ENCODE measurements around the gene APOA1.

Gene APOA1

DNA sequence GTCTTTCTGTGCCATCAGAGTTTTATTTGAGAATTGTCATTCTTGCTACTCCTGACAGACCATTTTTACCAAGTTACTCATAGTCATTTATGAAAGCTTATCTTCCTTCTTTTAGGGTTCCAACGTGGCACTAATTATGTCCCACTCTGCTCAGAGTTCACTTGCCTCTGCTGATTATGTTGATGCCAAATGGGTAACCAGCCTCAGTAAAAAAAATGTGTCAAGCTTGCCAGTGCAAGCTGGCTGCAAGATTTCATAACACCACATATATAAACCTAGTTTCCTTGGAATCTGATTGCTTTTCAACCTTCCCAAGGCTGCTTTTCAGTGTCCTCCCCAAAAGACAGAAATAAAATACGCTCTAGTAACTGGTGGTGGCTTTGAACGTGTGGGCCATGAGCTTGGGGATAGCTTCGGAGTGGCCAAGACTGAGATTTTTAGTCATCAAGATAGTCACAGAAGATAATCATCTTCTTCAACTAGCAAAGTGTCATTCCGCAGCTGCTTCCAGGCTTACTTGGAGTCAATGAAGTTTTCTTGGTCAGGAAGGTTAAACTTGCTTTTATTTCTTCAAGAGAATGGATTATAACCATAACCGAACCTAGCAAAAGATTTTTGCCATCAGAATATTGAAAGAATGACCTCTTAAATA, 29.5 kb upstream of the APOA1 start:
- H3K79me2 ChIP-seq (ENCODE audit: insufficient read depth, low read length) = no peaks in the 10 kb centered on the region
- H3K9ac ChIP-seq (ENCODE audit: low read depth, low read length) = no peak overlapping the region
- H3K4me3 ChIP-seq (ENCODE audit: low read depth in 1 of 2, low read length in 2 of 2) = no peak overlapping the region
- H3K9me3 ChIP-seq (ENCODE audit: insufficient read depth, low read length, severe bottlenecking) = no peaks in the 10 kb centered on the region
- peaks cover 67% of the 10 kb centered on the region for H3K36me3 ChIP-seq (ENCODE audit: insufficient read depth, low read length)
- H3K4me1 ChIP-seq (ENCODE audit: insufficient read depth, low read length) = no peaks in the 10 kb centered on the region
- DNase-seq (no peak), ATAC-seq (ENCODE audit: insufficient read depth, low read depth) (no peak)
- no peaks in the 10 kb centered on the region for H4K20me1 ChIP-seq (ENCODE audit: insufficient read depth, low read length)
- H2AFZ ChIP-seq (ENCODE audit: low read depth, low read length) = no peak overlapping the region
- H3K27me3 ChIP-seq (ENCODE audit: insufficient read depth, low read length, poor library complexity) = no peaks in the 10 kb centered on the region
- H3K27ac ChIP-seq (ENCODE audit: low read length) = no peak overlapping the region
- TF ChIP-seq, protein P1, sequence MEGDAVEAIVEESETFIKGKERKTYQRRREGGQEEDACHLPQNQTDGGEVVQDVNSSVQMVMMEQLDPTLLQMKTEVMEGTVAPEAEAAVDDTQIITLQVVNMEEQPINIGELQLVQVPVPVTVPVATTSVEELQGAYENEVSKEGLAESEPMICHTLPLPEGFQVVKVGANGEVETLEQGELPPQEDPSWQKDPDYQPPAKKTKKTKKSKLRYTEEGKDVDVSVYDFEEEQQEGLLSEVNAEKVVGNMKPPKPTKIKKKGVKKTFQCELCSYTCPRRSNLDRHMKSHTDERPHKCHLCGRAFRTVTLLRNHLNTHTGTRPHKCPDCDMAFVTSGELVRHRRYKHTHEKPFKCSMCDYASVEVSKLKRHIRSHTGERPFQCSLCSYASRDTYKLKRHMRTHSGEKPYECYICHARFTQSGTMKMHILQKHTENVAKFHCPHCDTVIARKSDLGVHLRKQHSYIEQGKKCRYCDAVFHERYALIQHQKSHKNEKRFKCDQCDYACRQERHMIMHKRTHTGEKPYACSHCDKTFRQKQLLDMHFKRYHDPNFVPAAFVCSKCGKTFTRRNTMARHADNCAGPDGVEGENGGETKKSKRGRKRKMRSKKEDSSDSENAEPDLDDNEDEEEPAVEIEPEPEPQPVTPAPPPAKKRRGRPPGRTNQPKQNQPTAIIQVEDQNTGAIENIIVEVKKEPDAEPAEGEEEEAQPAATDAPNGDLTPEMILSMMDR (IDR thresholded peaks at IDR 0.05; ENCODE audit: borderline replicate concordance, extremely low read depth, low read length, poor library complexity, severe bottlenecking) = no peak
- no peak for TF ChIP-seq EZH2 (IDR thresholded peaks at IDR 0.05; ENCODE audit: borderline replicate concordance, low read depth, low read length, severe bottlenecking)
- no peak overlapping the region for H3K4me2 ChIP-seq (ENCODE audit: insufficient read depth, low read length)

DNA sequence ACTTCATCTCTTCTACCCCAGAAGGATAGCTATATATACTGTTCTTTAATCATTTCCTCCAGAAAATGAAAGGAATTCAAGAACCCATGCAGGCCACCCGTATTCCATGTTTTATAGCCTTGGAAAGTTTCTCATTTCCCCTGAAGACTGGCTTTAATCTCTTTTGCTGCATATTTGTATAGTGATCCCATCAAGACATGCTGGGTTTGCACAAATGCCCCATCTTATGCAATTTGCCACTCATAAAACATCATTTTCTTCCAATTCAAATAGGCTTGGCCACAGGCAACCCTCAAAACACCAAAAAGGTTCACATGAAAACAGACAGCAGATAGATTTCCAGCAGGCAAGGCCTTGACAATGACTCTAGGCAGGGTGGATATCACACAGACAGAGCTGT, 28.3 kb upstream of the APOA1 start:
- H3K27ac ChIP-seq (ENCODE audit: low read length) = no peak overlapping the region
- no peak overlapping the region for H3K9ac ChIP-seq (ENCODE audit: low read depth, low read length)
- no peaks in the 10 kb centered on the region for H3K9me3 ChIP-seq (ENCODE audit: insufficient read depth, low read length, severe bottlenecking)
- H3K4me3 ChIP-seq (ENCODE audit: low read depth in 1 of 2, low read length in 2 of 2) = no peak overlapping the region
- no peak overlapping the region for H2AFZ ChIP-seq (ENCODE audit: low read depth, low read length)
- H3K4me2 ChIP-seq (ENCODE audit: insufficient read depth, low read length) = no peak overlapping the region
- no peaks in the 10 kb centered on the region for H3K4me1 ChIP-seq (ENCODE audit: insufficient read depth, low read length)
- peaks cover 68% of the 10 kb centered on the region for H3K36me3 ChIP-seq (ENCODE audit: insufficient read depth, low read length)
- no peaks in the 10 kb centered on the region for H3K27me3 ChIP-seq (ENCODE audit: insufficient read depth, low read length, poor library complexity)
- DNase-seq (no peak), ATAC-seq (ENCODE audit: insufficient read depth, low read depth) (no peak)
- H3K79me2 ChIP-seq (ENCODE audit: insufficient read depth, low read length) = no peaks in the 10 kb centered on the region
- no peaks in the 10 kb centered on the region for H4K20me1 ChIP-seq (ENCODE audit: insufficient read depth, low read length)
- TF ChIP-seq, protein P1 (IDR thresholded peaks at IDR 0.05; ENCODE audit: borderline replicate concordance, extremely low read depth, low read length, poor library complexity, severe bottlenecking) = no peak
- TF ChIP-seq EZH2 (IDR thresholded peaks at IDR 0.05; ENCODE audit: borderline replicate concordance, low read depth, low read length, severe bottlenecking) = no peak

DNA sequence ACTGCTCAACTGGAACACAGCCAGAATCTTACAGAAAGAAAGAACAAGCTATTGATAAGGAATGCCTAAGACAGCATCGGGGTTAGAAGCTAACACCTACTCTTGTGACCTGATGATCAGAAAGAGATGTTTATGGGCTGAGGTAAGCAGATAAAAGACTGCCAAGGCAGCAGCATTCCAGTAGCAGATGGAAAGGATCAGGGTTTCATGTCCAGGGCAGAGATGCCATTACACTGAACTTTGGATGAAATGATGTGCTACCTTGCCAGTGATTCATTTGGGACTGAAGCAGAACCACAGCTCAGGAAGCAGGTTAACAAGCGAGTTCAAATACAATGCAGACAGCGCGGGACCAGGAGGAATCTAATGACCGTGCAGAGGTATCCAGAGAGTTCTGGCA, 27.1 kb upstream of the APOA1 start:
- no peak overlapping the region for H3K4me3 ChIP-seq (ENCODE audit: low read depth in 1 of 2, low read length in 2 of 2)
- ATAC-seq (ENCODE audit: insufficient read depth, low read depth) (no peak), DNase-seq (no peak)
- no peaks in the 10 kb centered on the region for H3K9me3 ChIP-seq (ENCODE audit: insufficient read depth, low read length, severe bottlenecking)
- H3K36me3 ChIP-seq (ENCODE audit: insufficient read depth, low read length) = peaks cover 62% of the 10 kb centered on the region
- no peaks in the 10 kb centered on the region for H3K27me3 ChIP-seq (ENCODE audit: insufficient read depth, low read length, poor library complexity)
- no peak overlapping the region for H3K9ac ChIP-seq (ENCODE audit: low read depth, low read length)
- H3K4me1 ChIP-seq (ENCODE audit: insufficient read depth, low read length) = no peaks in the 10 kb centered on the region
- H3K4me2 ChIP-seq (ENCODE audit: insufficient read depth, low read length) = no peak overlapping the region
- TF ChIP-seq, protein P1 (IDR thresholded peaks at IDR 0.05; ENCODE audit: borderline replicate concordance, extremely low read depth, low read length, poor library complexity, severe bottlenecking) = no peak
- TF ChIP-seq EZH2 (IDR thresholded peaks at IDR 0.05; ENCODE audit: borderline replicate concordance, low read depth, low read length, severe bottlenecking) = no peak
- H3K27ac ChIP-seq (ENCODE audit: low read length) = no peak overlapping the region
- no peak overlapping the region for H2AFZ ChIP-seq (ENCODE audit: low read depth, low read length)
- H4K20me1 ChIP-seq (ENCODE audit: insufficient read depth, low read length) = no peaks in the 10 kb centered on the region
- no peaks in the 10 kb centered on the region for H3K79me2 ChIP-seq (ENCODE audit: insufficient read depth, low read length)
